Measurements from ENCODE around the gene THRSP.

The THRSP gene

GRCh38 chr11:78110830-78111229, 47.2 kb downstream of the THRSP start:
- TF ChIP-seq CTCF (IDR thresholded peaks at IDR 0.05; ENCODE audit: insufficient read depth, low read depth, low read length, missing control alignments) = no peak
- peak; percentile 34 for DNase-seq (ENCODE audit: low read depth)
- H3K4me3 ChIP-seq (ENCODE audit: low read length) = no peak overlapping the region

GRCh38 chr11:78111298-78111697, 47.6 kb downstream of the THRSP start:
- H3K4me3 ChIP-seq (ENCODE audit: low read length) = no peak overlapping the region
- TF ChIP-seq CTCF (IDR thresholded peaks at IDR 0.05; ENCODE audit: insufficient read depth, low read depth, low read length, missing control alignments) = no peak
- DNase-seq (ENCODE audit: low read depth) = no peak

- no peak for DNase-seq (ENCODE audit: low read depth)
- no peak overlapping the region for H3K4me3 ChIP-seq (ENCODE audit: low read length)
- TF ChIP-seq CTCF (IDR thresholded peaks at IDR 0.05; ENCODE audit: insufficient read depth, low read depth, low read length, missing control alignments) = no peak
Observed at GRCh38 chr11:78112582-78113275, 49.1 kb downstream of the THRSP start.
